GM18951 (cell line): ENCODE results near the gene RCOR2.
"Not testable (repeated sequence)": the region's sequence is repeated elsewhere in the genome, so short reads cannot be mapped to it uniquely, and the experiment has no call there.

Source experiments
- POLR2A ChIP-seq: IDR thresholded peaks from 4 replicates; pipeline ENCODE4 v1.6.1; 2011; ENCODE audit warnings: mild to moderate bottlenecking; ENCODE audit not compliant: insufficient read length, insufficient read depth; ENCODE audit errors: extremely low read depth
- in situ Hi-C: fragments of 300-500 bp; cut with MboI; formaldehyde crosslinking; loops from one replicate; pipeline ENCODE4 v1.12.0; 2022; ENCODE audit warnings: low sequenced_read_pairs, mixed read lengths, inconsistent platforms; ENCODE audit not compliant: unreplicated experiment

RCOR2 gene

GRCh38 chr11:63916837-63917691 lies at the start of gene RCOR2:
Gene RCOR2, minus strand, starts transcription at chr11:63917164. Its CDS starts 708 bp downstream, at chr11:63916456.
- in situ Hi-C loops = no loop called here
- TF ChIP-seq POLR2A = peak; percentile 39

DNA sequence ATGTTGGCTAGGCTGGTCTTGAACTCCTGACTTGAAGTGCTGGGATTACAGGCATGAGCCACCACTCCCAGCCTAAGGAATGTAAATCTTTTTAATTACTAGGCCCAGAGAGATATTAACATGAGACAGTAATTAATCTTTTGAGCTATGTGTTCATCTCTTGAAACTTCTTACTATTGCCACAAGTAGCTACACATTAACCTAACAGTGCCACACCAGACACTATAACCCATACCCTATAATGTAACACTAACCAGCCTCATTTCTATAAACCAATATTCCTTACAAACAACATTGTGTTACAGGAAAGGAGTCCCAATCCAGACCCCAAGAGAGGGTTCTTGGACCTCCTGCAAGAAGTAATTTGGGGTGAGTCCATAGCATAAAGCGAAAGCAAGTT lies 49.5 kb upstream of the RCOR2 start:
- in situ Hi-C loops = no loop called here

DNA sequence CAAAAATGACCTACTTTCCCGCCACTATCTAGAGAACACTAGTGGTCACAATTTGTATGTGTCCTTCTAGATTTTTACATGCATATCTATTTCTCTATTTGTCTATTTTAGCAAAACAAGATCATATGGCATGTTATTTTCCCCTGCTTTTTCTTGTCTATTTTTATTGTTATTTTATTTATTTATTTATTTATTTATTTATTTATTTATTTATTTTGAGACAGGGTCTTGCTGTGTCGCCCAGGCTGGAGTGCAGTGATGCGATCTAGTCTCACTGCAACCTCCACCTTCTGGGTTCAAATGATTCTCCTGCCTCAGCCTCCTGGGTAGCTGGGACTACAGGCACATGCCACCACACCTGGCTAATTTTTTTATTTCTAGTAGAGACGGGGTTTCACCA lies 46.9 kb upstream of the RCOR2 start:
- in situ Hi-C loops = not testable (repeated sequence)

More for the DNA sequence above, 49.5 kb upstream of the RCOR2 start:
- no peak for TF ChIP-seq POLR2A

DNA sequence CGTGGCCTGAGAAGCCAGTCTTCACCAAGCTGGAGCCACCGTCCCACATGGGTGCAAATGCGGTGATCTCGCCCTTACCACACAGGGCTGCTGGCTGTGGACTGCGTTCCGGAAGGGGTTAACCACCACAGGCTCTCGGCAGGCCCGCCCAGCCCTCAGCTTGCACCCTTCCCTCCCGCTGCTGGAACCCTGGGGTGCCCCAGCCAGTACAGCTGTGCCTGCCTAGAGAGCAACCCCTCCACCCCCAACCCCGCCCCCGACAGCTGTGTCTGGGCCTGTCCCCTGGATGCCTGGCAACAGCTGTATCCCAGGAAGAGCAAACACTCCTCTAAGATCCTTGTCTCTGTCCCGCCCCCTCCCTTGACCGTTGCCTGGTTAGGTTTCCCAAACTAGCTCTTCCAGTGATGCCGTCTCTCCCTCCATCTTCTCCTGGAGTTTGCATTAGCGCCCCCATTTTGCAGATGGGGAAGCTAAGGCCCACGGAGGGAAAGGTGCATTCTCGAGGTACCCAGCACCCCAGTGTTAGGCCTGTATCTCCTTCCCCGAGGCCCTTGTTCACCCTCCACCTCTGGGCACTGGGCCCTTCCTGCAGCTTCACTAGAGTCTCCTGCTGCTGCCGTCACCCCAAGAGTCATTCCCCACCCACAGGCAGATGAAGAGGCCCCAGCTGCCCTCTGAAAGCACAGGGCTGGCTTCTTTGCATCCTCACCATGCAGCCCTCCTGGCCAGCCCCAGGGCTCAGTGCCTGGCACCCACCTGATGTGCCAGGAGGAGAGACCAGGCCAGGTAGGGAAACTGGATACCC lies 44.8 kb upstream of the RCOR2 start:
- TF ChIP-seq POLR2A = no peak

GRCh38 chr11:63958008-63958407 lies 41.0 kb upstream of the RCOR2 start:
- in situ Hi-C loops = no loop called here
- no peak for TF ChIP-seq POLR2A

More for the DNA sequence above, 44.8 kb upstream of the RCOR2 start:
- in situ Hi-C loops = no loop called here

DNA sequence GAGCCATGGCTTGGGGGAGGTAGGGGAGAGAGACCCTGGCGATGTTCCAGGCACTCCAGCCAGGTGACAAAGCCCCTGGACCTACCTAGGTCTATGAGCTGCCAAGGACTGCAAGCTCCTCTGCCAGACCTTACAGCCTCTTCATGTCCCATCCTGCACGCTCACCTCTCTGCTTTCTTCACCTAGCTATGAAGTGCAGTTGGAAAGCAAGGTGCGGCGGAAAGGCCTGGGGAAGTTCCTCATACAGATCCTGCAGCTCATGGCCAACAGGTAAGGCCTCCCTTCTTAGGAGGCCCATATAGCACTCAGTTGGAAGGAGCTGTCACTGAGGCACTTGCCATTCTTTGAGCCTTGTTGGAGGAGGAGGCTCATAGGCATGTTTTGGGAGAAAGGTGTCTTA lies 35.6 kb upstream of the RCOR2 start:
- TF ChIP-seq POLR2A = no peak
- in situ Hi-C loops = no loop called here

DNA sequence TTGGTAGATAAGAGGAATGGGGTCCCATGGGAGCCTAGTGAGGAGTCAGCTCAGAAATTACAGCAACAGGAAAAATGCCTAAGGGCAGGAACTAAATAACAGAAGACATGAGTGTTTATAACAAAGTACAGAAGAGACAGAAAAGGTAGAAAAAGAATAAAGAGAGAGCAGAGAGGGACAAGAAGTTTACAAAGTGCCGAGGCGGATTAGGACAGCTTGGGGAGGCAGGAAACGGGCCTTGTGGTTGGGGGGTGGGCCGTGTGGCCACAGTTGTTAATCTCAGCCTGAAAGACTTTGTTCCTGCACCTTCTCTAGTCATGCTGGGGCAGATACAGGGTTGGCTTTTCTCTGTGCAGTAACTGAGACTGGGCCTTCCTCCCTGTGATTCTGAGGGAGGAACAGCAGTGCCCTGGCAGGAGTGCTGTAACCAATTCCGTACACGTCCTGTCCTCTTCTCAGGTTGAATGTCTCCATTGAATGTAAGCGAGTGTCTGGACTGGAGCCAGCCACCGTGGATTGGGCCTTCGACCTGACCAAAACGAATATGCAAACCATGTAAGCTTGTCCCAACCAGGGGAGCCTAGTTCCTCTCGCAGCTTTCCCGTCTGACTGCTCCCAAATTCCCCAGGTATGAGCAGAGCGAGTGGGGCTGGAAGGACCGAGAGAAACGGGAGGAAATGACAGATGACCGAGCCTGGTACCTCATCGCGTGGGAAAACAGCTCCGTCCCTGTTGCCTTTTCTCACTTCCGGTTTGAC lies 35.0 kb upstream of the RCOR2 start:
- peak; percentile 34 for TF ChIP-seq POLR2A

GRCh38 chr11:63945477-63946163 lies 28.7 kb upstream of the RCOR2 start:
- no peak for TF ChIP-seq POLR2A
- in situ Hi-C loops = loop anchor here (10.0 kb wide), 1 partner anchor 111 kb away; the partner anchor contains the start of gene MARK2

More for the DNA sequence above, 35.0 kb upstream of the RCOR2 start:
- in situ Hi-C loops = no loop called here

DNA sequence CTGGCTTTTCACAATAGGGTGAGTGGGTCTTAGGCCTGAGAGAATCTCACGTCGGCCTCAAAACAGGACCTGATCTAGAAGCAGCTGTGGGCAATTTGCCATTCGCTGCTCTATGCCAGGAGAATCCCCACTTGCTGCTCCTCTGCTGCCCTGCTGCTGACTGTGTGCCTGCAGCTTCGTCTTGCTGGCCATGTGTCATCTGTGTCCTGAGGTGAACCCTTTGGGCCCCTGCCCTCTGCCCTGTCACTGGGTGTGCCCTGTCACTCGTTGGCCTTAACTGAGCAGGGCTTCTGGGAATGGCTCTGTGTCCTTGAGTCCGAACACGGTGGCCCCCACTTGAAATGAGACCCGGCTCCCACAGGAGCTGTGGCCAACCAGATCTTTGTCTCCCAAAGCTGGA lies 28.0 kb upstream of the RCOR2 start:
- TF ChIP-seq POLR2A = no peak
- in situ Hi-C loops = loop anchor here (10.0 kb wide), 1 partner anchor 110 kb away; the partner anchor contains the start of gene MARK2

- TF ChIP-seq POLR2A = no peak
- in situ Hi-C loops = loop anchor here (10.0 kb wide), 1 partner anchor 108 kb away; the partner anchor contains the start of gene MARK2
These were observed 25.8 kb upstream of the RCOR2 start for GRCh38 chr11:63942803-63943202.

GRCh38 chr11:63941901-63942300 lies 24.9 kb upstream of the RCOR2 start:
- in situ Hi-C loops = loop anchor here (10.0 kb wide), 1 partner anchor 107 kb away; the partner anchor contains the start of gene MARK2
- no peak for TF ChIP-seq POLR2A

DNA sequence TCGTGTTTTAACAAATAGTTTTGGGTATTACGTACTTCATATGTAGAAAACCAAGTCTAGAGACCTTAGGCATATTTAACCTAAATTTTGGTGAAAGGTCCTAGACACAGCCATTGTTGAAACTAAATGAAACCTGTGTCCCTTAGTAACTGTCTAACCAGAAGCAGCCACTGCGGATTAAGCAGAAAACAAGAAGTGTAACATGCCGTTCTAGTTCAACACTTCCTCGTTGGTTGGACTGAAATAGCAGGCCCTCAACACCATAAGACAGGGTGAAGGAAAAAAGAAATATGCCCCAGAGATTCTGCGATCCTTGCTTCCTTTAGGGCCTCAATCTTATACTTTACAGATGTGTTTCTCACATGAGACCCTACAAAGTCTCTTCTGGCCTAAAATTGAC lies 23.8 kb upstream of the RCOR2 start:
- in situ Hi-C loops = loop anchor here (10.0 kb wide), 1 partner anchor 106 kb away; the partner anchor contains the start of gene MARK2
- TF ChIP-seq POLR2A = no peak
